Raji (cell line): ENCODE measurements around the gene CLTCL1.

Experiments used
- POLR2A ChIP-seq: IDR thresholded peaks from 2 replicates; pipeline ENCODE4 v1.6.1; 2011; ENCODE audit warnings: low read depth, low read length, control low read depth; ENCODE audit not compliant: insufficient read depth

The CLTCL1 gene

DNA sequence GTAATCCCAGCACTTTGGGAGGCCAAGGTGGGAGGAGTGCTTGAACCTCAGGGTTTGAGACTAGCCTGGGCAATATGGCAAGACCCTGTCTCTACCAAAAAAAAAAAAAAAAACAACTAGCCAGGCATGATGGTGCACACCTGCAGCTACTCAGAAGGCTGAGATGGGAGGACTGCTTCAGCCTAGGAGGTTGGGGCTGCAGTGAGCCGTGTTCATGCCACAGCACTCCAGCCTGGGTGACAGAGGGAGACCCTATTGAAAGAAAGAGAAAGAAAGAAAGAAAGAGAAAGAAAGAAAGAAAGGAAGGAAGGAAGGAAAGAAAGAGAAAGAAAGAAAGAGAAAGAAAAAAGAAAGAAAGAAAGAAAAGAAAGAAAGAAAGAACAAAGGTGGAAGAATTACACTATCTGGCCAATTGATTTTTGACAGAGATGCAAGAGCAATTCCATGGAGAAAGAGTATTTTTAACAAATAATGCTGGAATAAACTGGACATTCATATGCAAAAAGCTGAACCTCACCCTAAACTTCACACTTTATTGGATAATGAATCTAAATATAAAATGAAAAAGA, 79.1 kb downstream of the CLTCL1 start:
- no peak for TF ChIP-seq POLR2A

GRCh38 chr22:19210188-19210587, 81.3 kb downstream of the CLTCL1 start:
- TF ChIP-seq POLR2A: no peak

- TF ChIP-seq POLR2A: no peak
Measured at GRCh38 chr22:19208287-19208847, 83.2 kb downstream of the CLTCL1 start.

DNA sequence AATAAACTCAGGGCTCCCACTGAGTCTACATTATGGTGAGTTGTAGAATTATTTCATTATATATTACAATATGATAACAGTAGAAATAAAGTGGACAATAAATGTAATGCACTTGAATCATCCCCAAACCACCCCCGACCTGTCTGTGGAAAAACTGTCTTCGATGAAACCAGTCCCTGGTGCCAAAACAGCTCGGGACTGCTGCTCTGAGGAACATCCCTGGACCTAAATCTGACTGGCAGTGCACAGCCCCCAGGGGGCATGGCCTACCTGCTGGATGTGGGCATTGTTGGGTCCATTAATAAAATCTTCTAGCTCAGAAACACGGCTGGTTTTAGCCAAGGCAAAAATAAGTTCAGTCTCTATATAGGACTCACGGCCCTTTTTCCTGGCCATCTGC, 83.6 kb downstream of the CLTCL1 start:
- no peak for TF ChIP-seq POLR2A

GRCh38 chr22:19207401-19207808, 84.1 kb downstream of the CLTCL1 start:
- no peak for TF ChIP-seq POLR2A

DNA sequence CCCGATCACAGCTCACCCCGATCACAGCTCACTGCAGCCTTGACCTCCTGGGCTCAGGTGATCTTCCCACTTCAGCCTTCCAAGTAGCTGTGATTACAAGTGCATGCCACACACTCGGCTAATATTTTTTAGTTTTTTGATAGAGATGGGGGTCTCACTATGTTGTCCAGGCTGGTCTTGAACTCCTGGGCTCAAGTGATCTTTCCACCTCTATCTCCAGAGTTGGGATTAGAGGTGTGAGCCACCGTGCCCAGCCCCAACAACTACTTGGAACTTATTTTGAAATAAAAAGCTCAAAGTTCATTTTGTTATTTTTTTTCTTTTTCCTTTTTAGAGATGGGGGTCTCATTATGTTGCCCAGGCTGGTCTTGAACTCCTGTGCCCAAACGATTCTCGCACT, 85.2 kb downstream of the CLTCL1 start:
- TF ChIP-seq POLR2A: no peak

DNA sequence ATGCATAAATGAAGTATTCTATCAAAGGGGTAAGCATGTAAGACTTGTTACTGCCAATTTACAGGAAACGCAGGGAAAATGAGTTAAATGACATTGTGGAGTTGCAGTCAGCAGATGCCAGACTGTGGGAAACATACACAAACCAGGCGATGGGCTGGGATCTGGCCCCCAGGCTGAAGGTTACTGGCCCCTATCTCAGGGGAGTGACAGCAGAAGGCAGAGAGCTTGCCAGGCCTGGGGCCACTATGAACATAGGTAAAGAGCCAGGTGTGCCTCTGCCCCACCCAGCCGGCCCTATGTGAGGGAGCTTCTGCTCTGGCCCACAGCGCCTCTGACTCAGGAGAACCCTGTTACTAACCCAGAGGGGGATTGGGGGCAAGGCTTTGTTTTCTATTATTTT, 86.9 kb downstream of the CLTCL1 start:
- no peak for TF ChIP-seq POLR2A

- TF ChIP-seq POLR2A: no peak
Measured at GRCh38 chr22:19203834-19204233, 87.7 kb downstream of the CLTCL1 start.

DNA sequence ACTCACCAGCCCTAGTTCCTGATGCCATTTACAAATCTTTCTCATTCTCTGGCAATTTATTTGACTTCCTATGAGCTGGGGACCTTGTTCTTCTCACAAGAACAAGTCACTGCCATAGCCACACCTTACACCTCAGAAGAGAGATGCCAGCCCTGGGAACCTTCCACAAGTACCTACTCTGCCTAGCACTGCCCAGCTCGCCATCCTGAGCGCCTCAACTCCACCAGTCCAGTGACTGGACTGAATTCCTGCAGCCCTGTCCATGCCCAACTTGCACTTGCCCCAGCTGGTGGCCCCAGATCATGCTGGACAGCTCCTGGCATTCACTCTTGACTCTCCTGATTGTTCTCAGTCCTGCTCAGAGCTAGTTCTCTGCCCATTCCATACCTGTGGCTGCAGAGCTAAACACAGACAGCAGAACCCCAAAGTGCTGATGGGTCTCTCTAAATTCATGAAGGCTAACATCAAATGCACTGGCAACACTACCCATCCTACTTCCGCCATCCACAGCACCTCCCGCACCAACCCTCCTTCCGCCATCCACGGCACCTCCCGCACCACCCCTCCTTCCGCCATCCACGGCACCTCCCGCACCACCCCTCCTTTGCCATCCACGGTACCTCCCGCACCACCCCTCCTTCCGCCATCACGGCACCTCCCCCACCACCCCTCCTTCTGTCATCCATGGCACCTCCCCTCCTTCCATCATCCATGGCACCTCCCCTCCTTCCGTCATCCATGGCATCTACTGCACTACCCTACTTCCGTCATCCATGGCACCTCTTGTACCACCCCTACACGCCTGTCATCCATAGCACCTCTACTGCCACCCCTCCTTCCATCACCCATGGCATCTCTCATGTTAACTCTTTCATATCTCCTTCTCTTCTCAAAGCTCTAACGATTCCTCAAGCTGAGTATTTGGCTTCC, 89.4 kb downstream of the CLTCL1 start:
- TF ChIP-seq POLR2A: no peak

DNA sequence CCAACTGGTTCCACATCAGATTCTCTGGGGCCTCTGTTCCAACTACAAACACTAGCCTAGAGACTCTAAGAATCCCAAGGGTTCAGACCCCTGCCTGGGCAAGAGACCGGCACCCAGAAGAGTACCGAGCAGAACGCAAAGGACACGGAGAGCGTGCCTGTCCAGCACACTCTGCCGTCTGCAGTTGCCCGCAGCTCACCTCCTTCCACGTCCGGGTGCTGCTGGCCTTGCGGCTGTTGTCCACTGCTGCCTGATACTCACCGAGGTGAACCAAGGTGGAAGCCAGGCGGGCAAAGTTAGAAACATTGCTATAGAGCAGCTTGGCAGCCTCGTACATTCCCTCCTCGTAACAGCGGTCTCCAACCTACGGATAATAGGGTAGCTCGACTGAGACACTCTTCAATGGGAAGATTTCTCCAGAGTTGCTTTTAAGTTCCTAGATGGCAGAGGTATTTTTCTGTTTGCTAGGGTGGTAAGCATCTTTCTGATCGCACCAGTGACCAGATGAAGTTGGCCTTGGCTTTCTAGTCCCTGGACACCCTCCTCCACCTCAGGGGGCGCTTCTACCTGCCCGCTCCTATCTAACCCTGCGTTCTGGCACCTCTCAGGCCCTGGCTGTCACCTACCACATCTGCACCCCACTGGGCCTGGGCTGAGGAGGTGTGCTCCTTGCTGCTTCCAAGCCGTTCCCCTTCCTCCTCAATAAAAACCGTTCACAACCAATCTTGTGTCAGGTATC, 90.2 kb downstream of the CLTCL1 start:
- TF ChIP-seq POLR2A: no peak

DNA sequence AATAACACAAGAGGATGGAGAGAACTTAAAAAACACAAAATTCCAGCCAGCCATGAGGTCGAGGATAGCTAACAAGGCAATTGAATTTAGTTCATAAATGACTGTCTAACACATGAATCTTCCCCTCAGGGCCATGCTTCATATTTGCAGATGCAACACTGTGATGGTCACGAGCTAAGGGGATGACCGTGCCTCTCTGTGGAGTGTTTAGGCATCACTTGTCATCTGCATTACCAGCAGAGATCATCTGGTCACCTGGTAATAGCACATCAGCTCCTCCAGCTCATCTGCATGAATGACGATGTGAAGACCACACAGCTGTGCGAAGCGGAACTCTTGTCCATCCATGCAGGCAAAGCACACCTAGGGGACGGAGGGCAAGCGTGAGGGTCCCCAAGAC, 92.0 kb downstream of the CLTCL1 start:
- TF ChIP-seq POLR2A: no peak

GRCh38 chr22:19197997-19198865, 93.3 kb downstream of the CLTCL1 start:
- TF ChIP-seq POLR2A: no peak

DNA sequence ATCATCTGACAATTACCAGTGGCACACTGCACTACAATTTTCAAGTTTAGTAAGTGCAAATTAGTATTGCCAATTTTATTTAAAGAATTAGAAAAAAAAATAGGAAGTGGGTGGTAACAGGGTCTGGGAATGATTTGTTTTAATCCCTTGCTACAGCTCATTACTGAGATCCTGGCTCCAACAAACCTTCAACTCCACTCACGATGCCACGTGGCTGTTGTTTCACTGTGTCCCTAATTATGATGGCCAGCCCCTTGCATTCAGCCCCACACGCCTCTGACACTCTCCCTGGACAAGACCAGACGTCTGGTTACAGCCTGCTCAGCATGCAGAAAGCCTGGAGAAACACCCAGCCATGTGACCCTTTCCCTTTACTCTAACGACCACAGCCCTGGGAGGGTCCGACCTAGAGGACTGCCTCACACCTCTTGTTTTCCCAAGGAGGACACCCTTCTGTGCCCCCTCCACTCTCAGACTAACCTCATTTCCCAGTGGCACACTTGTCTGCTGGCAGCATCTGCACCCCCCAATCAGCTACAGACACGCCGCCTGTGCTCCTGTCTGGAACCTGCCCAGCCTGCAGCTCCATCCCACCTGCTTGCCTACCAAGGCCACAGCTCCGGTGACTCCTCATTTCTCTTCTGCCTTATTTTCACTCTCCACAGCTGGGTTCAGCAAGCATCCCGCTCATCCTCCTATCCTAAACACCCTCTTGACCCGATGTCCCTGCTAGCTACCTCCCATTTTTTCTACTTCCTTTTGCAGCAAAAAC, 94.5 kb downstream of the CLTCL1 start:
- no peak for TF ChIP-seq POLR2A
